AG04449 (cell line): ENCODE measurements around the gene AFDN.

Source experiments
- CTCF ChIA-PET: fragments of 350-600 bp; formaldehyde crosslinking; extraction: SDS; loops from one replicate; lab custom pipeline; 2021; ENCODE audit warnings: antibody characterized with exemption; lab: Yijun Ruan, JAX
- POLR2A ChIA-PET: fragments of 400-600, 350-600 bp; formaldehyde crosslinking; extraction: SDS; loops from one replicate; lab custom pipeline; 2020; ENCODE audit warnings: antibody characterized with exemption, inconsistent platforms; lab: Yijun Ruan, JAX
- DNase-seq: peaks from one replicate; pipeline ENCODE4 v3.0.0-alpha.2; 2010; ENCODE audit warnings: low read depth, low spot score
- H3K4me3 ChIP-seq: 2 replicates; pipeline ENCODE4 v1.5.1; 2011; ENCODE audit warnings: low read depth, mild to moderate bottlenecking, control low read depth, low read length
- TF ChIP-seq, protein P1 (sequence below): IDR thresholded peaks from one replicate; pipeline ENCODE4 v1.5.1; 2011; ENCODE audit warnings: mild to moderate bottlenecking, moderate library complexity, low read length, control low read depth, inconsistent platforms; ENCODE audit not compliant: insufficient read depth; ENCODE audit errors: missing control alignments

AFDN gene

GRCh38 chr6:167781066-167781767 lies 45.5 kb upstream of the AFDN start:
- TF ChIP-seq, protein P1, sequence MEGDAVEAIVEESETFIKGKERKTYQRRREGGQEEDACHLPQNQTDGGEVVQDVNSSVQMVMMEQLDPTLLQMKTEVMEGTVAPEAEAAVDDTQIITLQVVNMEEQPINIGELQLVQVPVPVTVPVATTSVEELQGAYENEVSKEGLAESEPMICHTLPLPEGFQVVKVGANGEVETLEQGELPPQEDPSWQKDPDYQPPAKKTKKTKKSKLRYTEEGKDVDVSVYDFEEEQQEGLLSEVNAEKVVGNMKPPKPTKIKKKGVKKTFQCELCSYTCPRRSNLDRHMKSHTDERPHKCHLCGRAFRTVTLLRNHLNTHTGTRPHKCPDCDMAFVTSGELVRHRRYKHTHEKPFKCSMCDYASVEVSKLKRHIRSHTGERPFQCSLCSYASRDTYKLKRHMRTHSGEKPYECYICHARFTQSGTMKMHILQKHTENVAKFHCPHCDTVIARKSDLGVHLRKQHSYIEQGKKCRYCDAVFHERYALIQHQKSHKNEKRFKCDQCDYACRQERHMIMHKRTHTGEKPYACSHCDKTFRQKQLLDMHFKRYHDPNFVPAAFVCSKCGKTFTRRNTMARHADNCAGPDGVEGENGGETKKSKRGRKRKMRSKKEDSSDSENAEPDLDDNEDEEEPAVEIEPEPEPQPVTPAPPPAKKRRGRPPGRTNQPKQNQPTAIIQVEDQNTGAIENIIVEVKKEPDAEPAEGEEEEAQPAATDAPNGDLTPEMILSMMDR = no peak
- ChIA-PET CTCF (no interaction called here), POLR2A (no interaction called here)
- no peak overlapping the region for H3K4me3 ChIP-seq
- no peak for DNase-seq

DNA sequence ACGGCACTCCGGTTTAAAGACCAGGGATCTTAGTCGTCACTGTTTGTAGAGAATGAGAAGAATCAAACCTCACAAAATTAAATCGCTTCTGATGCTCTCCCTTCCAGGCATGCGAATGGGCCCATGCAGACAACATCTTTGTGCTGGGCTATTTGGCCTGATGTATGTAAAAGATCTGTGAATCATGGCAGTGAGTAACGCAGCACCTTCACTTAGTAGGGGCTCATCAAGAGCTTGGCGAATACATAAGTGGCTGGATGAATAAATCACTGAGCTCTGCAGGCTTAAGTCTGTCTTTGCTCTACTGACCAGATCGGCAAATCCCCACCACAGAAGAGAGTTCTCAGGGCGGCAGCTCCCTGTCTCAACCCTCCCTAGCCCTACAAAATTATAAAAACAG lies 44.8 kb upstream of the AFDN start:
- POLR2A ChIA-PET = no interaction called here
- DNase-seq = no peak
- no peak overlapping the region for H3K4me3 ChIP-seq
- TF ChIP-seq, protein P1 = no peak
- CTCF ChIA-PET = no interaction called here

DNA sequence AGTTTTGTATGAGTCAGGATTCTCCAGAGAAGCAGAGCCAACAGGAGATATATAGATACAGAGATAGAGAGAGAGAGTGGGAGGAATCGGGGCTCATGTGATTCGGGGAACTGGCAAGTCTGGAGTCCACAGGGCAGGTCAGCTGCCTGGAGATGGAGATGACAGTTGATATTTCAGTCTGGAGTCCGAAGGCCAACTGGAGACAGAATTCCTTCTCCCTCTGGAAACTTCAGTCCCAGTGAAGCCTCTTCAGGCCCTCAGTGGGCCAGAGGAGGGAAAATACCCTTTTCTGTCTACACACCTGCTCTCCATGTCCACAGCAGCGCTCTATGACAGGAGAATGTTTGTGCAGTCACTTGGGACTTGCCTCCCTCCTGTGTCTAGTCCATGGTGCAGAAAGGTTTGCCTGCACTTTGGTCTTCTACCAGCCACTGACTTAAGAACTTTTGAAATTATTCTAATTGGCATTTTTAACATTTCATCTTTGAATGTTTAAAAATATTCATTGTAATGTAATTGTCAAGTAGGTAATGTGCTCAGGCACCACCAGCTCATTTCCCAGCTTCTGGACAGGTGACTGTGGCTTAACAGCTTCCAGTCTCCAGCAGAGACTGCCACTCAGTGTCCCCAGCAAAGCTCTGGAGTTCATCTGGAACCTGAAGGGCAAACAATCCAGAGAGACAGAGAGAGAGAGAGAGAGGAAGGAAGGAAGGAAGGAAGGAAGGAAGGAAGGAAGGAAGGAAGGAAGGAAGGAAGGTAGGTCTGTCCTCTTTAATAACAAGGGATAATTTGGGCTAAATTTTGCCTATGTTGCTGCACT lies 43.8 kb upstream of the AFDN start:
- ChIA-PET POLR2A (no interaction called here), CTCF (no interaction called here)
- H3K4me3 ChIP-seq = no peak overlapping the region
- DNase-seq = no peak
- TF ChIP-seq, protein P1 = no peak

GRCh38 chr6:167786853-167787675 lies 39.6 kb upstream of the AFDN start:
- no peak overlapping the region for H3K4me3 ChIP-seq
- TF ChIP-seq, protein P1 = no peak
- CTCF ChIA-PET = interaction anchor here (0.9 kb wide), 1 partner anchor 21 kb away, joined by 3 read pairs; no protein-coding TSS in a partner anchor
- POLR2A ChIA-PET = no interaction called here
- no peak for DNase-seq

- H3K4me3 ChIP-seq = no peak overlapping the region
- ChIA-PET CTCF (no interaction called here), POLR2A (no interaction called here)
- no peak for DNase-seq
- TF ChIP-seq, protein P1 = no peak
Observed at GRCh38 chr6:167787896-167788562, 38.7 kb upstream of the AFDN start.
